HG02763 (cell line): ENCODE data around the gene HPSE2.

ENCODE experiments used
- ATAC-seq: cut with Tn5 transposase; IDR thresholded peaks from one replicate; pipeline ENCODE4 v1.9.1; 2021; ENCODE audit warnings: mild to moderate bottlenecking, moderate library complexity; ENCODE audit not compliant: unreplicated experiment

The HPSE2 gene

GRCh38 chr10:98419469-98420261 is 816.0 kb downstream of the HPSE2 start:
- no peak for ATAC-seq

DNA sequence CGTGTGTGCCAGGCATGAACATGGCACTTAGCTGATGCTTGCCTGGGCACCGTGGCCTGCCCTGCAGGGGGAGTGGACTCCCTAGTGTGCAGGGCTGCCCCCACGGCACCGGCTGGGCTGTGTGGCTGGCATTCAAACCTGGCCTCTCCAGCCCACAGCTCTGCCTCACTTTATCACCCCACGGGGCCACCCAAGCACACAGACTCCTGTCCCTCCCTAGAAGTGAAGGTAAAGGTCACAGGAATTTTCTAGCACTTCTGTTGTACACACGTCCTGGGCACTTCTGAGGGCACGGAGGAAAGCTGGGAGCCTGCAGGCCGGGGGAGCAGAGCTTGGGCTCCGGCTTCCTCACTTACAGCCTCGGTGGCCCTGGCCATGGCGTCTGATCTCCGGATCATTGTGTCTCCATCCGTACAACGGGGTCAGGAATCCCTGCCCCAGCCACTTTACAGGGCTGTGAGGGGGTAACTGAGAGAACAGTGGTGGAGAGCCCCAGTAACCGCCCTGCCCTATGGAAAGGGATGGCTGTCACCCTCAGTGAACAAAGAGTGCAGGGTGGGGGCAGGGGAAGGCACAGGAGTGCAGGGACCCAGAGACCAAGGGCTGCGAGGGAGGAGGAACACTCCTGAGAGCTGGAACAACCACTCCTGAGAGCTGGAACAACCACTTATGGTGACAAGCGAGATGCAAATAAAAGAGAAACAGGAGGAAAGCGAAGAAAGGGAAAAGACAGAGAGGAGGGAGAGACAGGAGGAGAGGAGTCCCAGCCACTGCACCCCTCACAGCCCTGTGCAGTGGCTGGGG is 816.8 kb downstream of the HPSE2 start:
- no peak for ATAC-seq

DNA sequence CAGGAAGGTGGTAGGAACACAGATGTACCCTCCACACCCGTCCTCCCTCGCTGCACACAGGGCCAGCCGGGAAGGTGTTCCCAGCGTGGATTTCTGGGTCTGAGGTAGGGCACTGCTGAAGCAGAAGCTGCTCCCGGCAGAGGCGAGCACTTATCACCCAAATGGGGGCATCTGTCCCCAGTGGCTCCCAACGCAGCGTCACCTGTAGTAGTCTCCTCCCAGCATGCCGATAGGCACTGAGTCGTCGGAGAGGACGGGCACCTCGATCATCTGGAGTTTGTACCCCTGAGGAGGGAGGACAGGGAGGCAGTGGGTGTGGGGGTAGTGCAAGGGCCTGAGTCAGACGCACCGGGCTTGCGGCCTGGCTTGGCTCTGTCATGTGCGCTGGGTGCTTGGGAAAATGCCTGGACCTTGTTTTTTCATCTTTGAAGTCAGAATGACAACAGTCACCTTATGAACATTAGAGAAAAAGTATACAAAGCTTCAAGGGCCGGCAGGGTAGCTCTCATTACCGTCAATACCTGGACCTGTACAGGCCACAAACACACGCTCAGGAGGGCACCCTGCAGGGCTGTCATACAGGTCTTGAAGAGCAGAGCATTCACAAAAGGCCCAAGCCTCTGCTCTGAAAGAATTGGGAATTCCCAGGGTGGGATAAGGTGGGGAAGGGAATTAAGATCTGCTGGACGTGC is 817.5 kb downstream of the HPSE2 start:
- no peak for ATAC-seq

DNA sequence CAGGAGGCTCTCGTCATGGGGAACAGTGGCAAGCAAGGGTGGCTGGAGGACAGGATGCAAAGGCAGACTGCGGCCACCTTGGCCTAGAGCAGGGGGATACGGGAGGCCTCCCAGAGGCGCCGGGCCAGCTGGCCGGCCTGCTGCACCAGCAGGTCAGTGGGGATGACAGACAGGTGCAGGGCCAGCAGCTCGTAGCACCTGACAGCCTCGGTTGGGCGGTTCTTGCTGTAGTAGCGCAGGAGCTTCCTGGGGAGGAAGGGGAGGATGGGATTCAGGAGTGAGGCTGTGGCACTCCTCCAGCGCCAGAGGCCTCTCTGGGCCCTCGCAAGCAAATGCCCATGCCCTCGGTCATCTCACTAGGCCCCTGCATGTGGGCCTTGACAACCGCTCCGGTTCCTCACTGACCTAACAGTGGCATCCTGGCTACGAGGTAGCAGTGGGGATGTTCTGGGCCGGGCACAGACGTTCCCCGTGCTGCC is 818.1 kb downstream of the HPSE2 start:
- ATAC-seq, result no peak

GRCh38 chr10:98416606-98417388 is 818.9 kb downstream of the HPSE2 start:
- ATAC-seq, result no peak

DNA sequence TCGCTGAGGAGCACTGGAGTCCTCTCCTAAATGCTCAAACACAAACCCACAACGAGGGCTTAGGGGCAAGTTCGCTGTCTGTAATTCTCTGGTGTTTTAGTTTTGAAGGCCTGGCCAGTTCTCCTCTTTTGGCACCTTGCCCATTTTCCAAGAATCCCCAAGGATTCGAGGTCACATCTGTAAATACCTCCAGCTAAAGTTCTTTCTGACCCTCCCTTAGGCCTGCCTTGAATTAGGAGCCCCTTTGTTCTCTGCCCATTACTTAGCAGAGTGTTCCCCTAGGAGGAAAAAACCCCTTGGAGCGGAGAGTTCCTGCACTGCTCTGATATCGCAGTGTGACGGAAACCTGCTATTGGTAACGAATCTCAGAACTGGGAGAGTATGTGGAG is 819.9 kb downstream of the HPSE2 start:
- ATAC-seq, result no peak

GRCh38 chr10:98414932-98415730 is 820.5 kb downstream of the HPSE2 start, which contains the start of gene PYROXD2:
TSS of gene PYROXD2 (minus strand) at chr10:98415182. CDS start at chr10:98415135, 47 bp downstream.
- ATAC-seq, result no peak

- no peak for ATAC-seq
Observed at GRCh38 chr10:98414578-98414931, 821.1 kb downstream of the HPSE2 start.

- ATAC-seq, result no peak
Observed at GRCh38 chr10:98411768-98412167, 823.9 kb downstream of the HPSE2 start.

- ATAC-seq, result no peak
Observed at GRCh38 chr10:98411166-98411565, 824.5 kb downstream of the HPSE2 start.

DNA sequence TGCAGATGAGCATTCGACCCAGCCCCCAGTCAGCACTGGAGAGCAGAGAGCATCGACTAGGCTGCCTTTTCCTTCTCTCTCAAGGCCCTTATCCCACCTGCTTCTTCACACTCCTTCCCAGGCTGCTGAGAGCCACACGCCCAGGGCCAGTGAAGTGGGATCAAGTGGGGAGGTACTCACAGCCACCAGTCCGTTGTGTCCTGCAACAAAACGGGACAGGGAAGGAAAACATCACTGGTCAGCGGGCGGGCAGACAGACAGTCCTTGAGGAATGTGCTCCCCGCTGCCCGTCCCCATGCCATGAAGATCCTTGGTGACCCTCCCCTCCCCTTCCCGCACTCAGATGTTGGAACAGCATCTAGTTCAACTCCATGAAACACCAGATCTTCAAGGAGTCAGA is 824.9 kb downstream of the HPSE2 start:
- no peak for ATAC-seq

GRCh38 chr10:98410135-98410743 is 825.4 kb downstream of the HPSE2 start:
- no peak for ATAC-seq

GRCh38 chr10:98408799-98409198 is 826.9 kb downstream of the HPSE2 start:
- no peak for ATAC-seq

DNA sequence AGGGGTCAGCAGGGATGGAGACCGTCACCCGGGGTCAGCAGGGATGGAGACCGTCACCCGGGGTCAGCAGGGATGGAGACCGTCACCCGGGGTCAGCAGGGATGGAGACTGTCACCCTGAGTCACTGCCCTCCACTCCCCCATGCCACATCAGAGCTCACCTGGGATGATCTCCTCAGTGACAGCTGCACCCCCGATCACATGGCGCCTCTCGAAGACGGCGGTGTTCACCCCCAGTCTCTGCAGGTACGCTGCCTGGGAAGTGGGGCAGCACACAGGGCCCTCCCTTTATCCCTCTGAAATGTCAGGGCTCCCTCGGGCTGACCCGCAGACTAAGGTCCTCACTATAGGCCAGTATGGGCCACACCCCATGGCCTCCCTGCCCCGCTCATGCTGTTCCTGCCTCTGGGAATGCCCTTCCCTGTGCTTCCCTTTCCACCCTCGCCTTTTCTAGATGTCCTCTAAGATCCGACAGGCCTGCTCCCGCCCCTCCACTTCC is 827.9 kb downstream of the HPSE2 start:
- no peak for ATAC-seq
